Stimulated activated CD8-positive, alpha-beta memory T cell treated with anti-CD3 and anti-CD28 coated beads, Interleukin-7, amount 100 ng/mL, for 24 hours (primary cell): ENCODE data around the gene PHRF1.

Experiments used
- DNase-seq: peaks from one replicate; pipeline ENCODE4 v3.0.0-alpha.2; 2020; ENCODE audit warnings: low read depth

PHRF1 gene, protein sequence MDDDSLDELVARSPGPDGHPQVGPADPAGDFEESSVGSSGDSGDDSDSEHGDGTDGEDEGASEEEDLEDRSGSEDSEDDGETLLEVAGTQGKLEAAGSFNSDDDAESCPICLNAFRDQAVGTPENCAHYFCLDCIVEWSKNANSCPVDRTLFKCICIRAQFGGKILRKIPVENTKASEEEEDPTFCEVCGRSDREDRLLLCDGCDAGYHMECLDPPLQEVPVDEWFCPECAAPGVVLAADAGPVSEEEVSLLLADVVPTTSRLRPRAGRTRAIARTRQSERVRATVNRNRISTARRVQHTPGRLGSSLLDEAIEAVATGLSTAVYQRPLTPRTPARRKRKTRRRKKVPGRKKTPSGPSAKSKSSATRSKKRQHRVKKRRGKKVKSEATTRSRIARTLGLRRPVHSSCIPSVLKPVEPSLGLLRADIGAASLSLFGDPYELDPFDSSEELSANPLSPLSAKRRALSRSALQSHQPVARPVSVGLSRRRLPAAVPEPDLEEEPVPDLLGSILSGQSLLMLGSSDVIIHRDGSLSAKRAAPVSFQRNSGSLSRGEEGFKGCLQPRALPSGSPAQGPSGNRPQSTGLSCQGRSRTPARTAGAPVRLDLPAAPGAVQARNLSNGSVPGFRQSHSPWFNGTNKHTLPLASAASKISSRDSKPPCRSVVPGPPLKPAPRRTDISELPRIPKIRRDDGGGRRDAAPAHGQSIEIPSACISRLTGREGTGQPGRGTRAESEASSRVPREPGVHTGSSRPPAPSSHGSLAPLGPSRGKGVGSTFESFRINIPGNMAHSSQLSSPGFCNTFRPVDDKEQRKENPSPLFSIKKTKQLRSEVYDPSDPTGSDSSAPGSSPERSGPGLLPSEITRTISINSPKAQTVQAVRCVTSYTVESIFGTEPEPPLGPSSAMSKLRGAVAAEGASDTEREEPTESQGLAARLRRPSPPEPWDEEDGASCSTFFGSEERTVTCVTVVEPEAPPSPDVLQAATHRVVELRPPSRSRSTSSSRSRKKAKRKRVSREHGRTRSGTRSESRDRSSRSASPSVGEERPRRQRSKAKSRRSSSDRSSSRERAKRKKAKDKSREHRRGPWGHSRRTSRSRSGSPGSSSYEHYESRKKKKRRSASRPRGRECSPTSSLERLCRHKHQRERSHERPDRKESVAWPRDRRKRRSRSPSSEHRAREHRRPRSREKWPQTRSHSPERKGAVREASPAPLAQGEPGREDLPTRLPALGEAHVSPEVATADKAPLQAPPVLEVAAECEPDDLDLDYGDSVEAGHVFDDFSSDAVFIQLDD (N-terminal part only)

DNA sequence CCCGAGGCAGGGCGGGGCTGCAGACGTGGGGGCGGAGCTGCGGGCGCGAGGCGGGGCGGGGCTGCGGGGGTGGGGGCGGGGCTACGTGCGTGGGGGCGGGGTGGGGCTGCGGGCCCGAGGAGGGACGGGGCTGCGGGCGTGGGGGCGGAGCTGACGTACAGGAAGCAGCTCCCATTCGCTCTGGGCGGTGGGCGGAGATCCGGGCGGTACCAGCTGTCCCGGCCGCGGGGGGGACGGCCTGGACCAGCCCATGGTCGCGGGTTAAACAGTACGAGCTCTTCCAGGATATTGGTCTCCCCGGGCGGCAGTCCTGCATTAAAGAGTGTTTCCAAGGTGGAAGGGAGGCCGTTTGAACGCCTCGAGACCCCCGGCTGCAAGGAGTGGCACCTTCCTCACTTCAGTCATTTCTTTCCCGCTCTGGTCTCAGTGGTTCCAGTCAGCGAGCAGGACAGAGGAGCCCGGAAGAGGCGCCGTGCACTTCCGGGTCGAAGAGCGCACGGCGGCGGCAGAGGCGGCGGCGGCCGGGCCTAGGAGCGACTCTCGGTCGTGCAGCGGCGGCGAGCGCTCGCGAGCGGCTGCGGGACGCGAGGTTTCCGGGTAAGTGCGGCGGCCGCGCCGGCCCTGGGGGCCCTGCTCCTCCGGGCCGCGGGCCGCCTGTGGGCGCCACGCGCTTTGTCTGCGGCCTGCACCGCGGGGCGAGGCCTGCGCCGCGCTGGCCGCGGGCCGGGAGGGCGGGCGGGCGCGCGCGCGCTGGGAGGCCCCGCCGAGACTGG lies at the start of gene PHRF1:
Gene PHRF1 (plus strand): TSS at position 475 of the 773 bp plus-strand sequence. CDS start 5,043 bp downstream, outside the sequence.
- peak; percentile 85 for DNase-seq

DNA sequence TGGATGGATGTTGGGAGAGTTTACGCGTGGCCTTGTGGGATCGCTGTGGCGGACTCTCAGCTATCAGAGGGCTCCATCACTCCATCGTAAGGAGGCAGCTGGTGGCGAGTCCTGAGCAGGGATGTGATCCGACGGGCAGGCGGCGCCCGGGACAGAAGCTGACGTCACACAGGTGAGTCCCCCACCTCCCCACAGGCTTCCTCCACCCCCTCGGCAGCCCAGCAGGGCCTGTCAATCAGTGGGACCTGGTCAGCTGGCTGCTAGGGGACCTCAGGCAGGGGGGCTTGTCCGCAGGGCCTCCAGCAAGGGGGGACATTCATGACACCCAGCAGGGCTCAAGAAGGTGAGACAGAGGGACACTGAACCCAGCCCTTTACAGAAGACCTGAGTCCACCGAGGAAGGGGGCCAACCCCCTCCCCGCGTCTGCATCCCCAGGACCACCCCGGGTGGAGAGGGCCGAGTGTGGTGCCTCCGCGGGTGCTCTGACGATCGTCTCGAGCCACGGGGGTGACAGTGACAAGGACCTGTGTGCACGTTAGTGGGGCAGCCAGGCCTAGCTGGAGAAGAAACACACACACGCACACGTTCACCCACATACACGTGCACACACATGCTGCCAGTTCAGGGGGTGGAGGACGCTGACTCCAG lies 48.0 kb upstream of the PHRF1 start:
- DNase-seq = no peak

DNA sequence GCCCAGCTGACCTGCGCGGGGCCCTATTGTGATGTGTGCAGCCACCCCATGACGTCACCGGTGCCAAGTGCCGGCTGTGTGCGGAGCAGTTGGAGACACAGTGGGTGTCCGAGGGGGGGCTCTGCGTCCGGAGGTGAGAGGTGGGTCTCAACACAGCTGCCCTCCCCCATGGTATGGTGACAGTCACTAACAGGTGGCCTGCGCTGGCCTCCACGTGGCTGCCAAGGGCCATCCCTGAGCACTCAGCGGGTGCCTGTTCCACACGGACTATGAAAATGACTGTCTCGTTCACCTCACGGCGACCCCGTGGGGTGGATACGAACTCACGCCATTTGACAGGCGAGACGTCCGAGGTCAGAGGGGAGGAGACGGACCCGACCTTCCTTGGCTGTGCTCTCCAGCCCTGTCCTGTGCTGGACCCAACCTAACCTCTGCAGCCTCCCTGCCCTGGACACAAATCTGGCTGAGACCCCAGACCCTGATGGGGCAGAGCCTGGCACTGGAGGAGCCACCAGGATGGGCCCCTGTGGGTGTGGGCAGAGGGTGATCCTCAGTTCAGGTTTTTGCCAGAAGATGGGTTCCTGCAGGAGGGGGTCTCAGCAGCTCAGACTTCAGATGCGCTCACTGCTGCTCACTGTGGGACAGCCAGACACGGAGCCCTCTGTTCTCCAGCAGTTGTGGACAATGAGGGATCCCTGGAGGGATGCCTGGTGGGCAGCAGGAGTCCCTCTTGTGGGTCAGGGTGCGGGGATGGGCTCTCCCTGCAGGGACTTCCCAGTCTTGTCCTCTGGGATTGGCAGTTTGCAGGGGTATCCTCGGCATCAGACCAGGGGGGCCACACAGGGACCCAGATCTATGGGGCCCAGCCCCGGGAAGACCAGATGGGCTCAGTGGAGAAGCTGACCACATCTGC lies 47.2 kb upstream of the PHRF1 start:
- no peak for DNase-seq

DNA sequence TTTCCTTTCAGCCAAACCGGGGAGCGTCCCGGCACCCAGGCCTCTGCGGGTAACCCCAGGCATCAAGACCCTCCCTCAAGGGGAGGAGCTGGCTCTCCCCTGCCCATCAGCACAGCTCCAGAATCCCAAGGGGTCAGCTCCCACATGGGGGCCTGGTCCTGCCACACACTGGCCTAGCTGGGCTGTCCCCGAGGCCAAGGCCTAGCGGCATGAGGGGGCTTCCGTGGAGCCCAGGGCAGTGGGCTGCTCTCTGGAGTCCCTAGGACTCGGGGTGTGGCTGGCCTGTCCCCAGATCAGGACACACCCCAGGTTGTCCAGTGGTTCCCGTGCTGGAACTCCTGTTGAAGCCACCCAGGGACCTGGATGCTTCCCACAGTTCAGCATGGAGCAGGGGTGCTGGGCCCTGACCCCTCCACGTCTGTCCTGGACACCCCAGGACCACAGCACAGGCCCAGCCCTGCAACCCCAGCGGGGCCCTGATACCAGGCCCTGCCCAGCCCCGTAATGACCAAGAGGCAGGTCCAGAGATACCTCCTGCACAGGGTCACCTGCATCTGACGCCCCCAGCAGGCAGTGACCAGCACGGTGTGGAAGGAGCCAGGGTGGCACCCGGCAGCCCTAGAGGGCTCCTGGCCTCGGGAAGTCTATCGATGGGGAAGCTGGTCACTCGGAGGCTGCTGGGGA lies 46.4 kb upstream of the PHRF1 start:
- no peak for DNase-seq

DNA sequence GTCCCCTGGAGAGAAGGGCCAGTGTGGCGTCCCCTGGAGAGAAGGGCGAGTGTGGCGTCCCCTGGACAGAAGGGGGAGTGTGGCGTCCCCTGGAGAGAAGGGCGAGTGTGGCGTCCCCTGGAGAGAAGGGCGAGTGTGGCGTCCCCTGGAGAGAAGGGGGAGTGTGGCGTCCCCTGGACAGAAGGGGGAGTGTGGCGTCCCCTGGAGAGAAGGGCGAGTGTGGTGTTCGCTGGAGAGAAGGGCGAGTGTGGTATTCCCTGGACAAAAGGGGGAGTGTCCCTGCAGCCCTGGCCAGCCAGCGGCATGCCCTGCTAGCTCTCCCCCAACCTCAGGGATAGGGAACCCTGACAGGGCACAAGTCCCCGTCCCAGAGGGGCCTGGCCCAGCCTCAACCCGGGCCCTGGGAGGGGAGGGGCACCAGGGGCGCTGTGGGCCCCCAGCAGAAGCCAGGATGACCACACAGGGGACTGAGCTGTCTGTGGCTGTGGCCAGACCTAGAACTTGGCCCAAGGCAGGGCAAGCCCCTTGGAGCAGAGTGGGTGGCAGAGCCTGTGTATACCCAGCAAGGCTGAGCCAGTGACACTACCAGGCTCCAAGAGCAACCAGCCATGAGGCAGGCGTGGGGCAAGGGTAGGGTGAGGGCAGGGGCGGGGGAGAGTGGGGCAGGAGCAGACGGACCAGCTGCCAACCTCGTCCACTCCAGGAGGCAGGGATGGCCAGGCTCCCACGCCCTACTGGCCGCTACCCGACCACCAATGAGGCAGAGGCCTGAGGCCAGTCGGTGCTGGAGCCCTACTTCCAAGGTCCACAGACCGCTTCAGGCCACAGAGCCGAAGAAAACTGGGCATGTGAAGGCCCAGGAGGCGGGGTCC lies 45.1 kb upstream of the PHRF1 start:
- no peak for DNase-seq

DNA sequence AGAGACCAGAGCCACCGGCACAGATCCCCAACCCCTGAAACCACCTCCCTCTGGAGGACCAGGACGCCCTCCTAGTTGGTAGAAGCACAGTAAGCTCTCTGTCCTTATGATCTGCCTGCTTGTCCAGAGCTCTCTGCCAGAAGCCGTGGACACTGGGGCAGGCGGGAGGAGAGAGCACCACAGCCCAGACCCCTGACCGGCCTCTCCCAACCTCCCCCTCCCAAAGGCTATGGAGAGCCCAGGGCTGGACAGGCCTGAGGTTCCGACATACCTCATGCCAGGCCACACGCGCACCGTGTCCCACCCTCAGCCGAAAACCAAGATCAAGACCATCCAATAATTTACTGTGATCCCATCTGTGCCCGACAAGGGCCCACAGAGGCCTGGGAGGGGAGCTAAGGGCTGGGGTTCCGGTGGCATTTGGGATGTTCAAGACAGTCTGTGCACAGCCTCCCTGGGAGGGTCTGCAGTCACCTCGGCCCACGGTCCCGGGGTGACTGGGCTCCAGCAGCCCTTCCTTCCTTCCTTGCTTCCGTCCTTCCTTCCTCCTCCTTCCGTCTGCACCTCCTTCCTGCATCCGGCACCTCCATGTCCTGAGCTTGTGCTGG lies 44.2 kb upstream of the PHRF1 start:
- DNase-seq = no peak

DNA sequence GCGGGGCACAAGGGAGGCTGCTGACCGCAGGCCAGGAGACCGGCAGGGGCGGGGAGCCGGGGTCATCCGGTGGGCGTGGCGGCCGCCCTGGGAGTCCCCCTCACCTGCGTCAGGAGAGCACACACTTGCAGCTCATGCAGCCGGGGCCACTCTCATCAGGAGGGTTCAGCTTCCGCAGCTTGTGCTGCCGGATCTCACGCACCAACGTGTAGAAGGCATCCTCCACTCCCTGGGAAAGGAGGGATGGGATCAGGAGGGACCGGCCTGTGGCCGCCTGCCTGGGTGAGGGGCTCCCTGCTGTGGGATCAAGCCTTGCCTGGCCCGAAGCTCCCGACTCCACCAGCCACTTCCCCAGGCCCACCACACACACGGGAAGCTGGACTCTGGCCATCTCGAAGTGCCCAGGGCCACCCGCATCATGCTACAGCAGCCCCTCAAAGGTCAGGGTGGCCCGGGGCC lies 43.7 kb upstream of the PHRF1 start:
- no peak for DNase-seq

DNA sequence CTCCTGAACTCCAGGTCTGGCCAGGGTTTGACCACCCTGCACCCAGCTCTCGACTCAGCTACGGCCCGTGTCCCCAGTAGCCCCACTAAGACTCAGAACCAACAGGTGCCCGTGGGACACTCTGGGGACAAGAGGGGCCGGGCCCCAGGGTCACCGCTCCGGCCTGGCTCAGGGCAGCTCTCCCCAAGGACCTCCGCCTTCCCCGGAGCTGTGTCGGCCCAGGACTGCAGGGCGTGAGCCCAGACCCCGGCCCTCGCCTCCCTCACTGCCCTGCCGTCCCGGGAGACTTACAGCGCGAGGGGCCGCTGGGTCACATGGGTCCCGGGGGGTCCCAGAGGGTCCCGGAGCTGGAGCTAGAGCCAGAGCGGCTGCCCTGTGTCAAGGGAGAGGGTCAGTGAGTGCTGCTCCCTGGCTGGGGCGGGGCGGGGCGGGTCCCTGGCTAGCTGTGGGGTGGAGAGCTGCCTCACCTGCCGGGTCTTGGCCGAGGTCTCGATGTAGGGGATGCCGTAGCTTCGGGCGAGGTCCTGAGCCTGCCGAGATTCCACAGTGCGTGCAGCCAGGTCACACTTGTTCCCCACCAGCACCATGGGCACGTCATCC lies 43.2 kb upstream of the PHRF1 start:
- no peak for DNase-seq

DNA sequence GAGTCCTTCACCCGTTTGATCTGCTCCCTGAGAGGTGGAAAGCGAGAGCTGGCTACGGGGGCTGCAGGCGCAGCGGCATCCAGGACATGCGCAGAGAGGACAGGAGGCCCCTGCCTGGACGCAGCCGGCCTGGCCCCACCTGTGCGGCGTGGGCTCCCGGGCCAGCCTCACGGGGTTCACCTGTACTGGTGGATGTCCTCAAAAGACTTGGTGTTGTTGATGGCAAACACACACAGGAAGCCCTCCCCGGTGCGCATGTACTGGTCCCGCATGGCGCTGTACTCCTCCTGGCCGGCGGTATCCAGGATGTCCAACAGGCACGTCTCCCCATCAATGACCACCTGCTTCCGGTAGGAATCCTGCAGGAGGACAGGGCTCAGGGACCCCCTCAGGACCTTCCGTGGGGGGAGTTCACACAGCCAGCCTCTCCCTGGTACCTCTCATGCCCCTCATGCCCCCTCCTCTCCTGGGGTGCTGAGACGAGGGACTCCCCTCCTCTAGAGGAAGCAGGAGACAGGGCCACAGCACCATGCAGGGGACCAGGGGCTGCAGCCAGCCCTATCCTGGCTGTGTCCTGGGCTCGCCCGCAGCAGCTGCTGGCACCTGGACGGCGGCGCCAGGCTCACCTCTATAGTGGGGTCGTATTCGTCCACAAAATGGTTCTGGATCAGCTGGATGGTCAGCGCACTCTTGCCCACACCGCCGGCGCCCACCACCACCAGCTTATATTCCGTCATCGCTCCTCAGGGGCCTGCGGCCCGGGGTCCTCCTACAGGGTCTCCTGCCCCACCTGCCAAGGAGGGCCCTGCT lies 42.5 kb upstream of the PHRF1 start:
- no peak for DNase-seq

DNA sequence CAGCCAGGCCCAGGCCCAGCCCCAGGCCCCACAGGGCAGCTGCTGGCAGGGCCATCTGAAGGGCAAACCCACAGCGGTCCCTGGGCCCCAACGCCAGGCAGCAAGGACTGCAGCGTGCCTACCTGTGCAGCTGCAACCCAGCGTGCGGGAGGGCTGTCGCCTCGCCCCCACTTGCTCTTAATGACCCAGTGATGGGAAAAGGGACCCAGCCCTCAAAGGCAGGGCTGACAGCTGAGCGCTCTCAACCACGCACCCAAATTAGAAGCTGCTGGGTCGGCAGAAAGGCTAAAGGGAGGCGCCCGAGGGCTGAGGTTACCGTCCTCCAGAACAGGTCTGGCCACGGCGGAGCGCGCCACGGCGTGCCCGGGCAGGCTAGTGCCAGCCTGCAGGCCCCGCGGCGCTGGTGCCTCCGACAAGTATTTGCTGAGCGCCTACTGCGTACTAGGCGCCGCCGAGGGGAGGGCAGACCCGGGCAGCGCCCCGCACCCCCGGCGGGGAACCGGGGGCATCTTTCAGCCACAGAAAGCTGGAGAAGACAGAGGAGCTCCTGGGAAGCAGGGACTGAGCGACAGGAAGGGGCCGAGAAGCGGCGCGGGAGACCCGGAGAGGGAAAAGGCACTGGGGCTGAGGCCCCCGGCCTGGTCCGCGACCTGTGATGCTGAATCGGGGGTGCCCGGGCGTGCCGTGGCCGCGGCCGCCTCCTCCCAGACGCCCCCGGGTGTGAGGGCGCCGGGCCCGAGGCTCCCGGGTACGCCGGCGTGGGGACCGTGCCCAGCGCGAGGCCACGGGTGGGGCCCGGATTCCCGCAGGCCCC lies 41.7 kb upstream of the PHRF1 start:
- no peak for DNase-seq

DNA sequence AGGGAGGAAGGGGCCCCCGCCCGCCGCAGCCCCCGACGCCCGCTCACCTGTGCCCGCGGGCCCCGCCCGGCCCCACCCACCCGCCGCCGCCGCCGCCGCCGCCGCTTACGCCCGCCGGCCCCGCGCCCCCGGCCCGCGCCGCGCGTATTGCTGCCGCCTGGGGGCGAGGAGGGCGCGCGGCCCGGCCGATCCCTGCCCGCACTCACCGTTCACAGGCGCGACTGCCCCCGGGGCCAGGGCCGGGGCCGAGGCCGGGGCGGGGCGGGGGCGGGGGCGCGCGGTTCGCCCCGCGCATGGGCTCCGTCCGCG lies 41.1 kb upstream of the PHRF1 start:
- DNase-seq = no peak

DNA sequence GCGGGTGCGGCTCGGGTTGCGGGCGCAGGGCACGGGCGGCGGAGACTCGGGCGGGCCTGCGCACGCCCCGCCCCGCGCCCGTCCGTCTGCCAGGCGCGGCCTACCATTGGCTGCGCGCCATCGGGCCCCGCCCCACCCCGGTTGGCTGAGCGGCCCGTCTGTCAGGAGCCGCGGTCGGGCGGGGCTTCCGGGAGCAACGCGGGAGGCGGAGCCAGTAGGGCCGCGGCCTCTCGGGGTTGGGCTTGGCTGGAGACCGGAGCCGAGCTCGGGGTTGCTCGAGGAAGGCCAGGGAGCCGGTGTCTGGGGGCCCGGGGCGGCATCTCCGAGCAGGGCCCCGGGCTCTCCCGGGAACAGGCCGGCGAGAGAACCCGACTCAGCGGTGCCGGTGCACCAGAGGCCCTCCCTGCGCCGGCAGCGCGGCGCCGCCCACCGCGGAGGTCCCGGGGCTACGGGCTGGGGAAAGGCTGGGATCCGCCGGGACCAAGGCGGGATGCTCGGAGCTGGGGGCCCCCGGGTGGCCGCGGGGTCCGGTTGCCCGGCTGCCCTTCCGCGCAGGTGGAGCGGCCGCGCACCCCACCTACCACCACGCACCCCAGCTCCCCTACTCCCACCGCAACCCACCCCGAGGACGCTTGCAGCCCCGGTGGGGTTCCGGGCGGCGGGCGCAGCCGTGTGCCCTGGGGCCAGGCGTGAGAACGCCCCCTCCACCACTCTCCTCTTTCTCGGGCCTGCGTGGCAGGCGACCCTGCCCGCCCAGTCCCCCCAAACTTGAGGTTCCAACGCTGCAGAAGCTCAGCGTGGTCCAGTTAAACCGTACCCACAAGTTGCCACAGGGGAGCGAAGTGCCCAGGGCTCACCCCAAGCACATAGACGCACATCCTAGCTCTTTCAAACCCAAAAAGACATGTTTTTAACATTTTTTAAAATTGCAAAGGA lies 40.5 kb upstream of the PHRF1 start, which contains the start of gene HRAS:
Gene HRAS (minus strand): TSS at position 58 of the 936 bp plus-strand sequence.
- peak; percentile 89 for DNase-seq

DNA sequence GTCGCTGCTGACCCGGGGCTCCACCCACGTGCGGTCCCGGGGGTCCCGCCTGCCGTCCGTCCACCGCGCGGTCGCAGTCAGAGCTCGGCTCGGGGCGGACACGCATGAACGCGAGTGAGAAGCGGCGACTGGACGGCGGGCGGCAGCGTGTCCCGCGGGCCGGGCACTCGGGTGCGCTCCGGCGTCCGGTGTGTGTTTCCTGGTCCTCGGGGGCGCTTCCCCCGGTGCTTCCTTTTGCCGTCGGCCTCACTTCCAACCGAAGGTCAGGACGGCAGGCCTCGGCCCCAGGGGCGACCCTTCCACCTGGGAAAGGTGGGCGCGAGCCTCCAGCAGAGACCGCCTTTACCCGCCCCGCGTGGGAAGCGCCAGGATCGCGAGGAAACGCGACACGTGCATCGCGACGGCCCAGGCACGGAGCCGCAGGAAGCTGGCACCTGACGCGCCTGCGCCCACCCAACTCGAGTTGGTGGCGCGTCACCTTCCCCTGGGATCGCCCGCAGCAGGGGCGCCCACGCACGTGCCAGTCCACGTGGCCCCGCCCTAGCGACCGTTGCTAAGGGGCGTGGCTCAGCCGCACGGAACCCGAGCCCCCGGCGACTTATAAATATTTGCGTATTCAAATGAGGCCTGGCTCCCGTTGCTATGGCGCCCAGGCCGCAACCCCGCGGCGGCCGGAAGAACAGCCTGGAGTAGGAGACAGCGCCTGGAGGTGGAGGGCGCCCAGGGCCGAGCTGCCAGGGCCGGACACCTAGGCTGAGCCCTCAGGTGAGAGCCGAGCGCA lies 39.2 kb upstream of the PHRF1 start, which contains the start of gene LRRC56:
Gene LRRC56 (plus strand): TSS at position 687 of the 781 bp plus-strand sequence. CDS start 3,158 bp downstream, outside the sequence.
- DNase-seq = peak; percentile 84
